T-cell (primary cell): Measurements from ENCODE around the gene SEC11A. TPM values are rescaled to one million over a fixed set of nuclear protein-coding genes. Genes with fewer than 3 reads are reported as not detected.

ENCODE experiments used
- ATAC-seq, 4 experiments: fragments of 200-7000 bp in 3 of 4; fragments of 150-1000 bp in 1 of 4; cut with Tn5 transposase; replicated peaks in 1 of 4; 1 replicate in 3 of 4; 2 replicates in 1 of 4; pipeline ENCODE4 v1.10.0; 2021; ENCODE audit warnings: moderate library complexity in 3 of 4, mild to moderate bottlenecking in 2 of 4, moderate number of reproducible peaks in 1 of 4
- CTCF ChIA-PET, 2 donors: fragments of 300-600 bp; sonication (Branson Sonifier 250); formaldehyde crosslinking; loops; one replicate each; lab custom pipeline; 2022; ENCODE audit warnings: antibody characterized with exemption in 2 of 2; lab: Charles Lee
- POLR2A ChIA-PET, 2 donors: fragments of 300-600 bp; sonication (Branson Sonifier 250); formaldehyde crosslinking; loops; one replicate each; lab custom pipeline; 2022; ENCODE audit warnings: antibody characterized with exemption in 2 of 2; lab: Charles Lee
- DNase-seq, 35 experiments: peaks; one replicate each; pipeline versions ENCODE4 v3.0.0 to v3.0.0-alpha.2; 2013 to 2023
- H3K27ac ChIP-seq: one replicate; pipeline ENCODE4 v1.5.1; 2013; ENCODE audit warnings: low read length
- H3K27me3 ChIP-seq, 2 experiments: replicated peaks in 1 of 2; 1 replicate in 1 of 2; 2 replicates in 1 of 2; pipeline versions ENCODE4 v1.6.1 to v1.7.0; 2013; ENCODE audit warnings: low read length in 1 of 2, mixed read lengths in 1 of 2; ENCODE audit not compliant: control insufficient read depth in 2 of 2, insufficient read depth in 2 of 2; ENCODE audit errors: extremely low read depth in 1 of 2
- H3K36me3 ChIP-seq, 2 donors: 1 replicate in 1 of 2; 2 replicates in 1 of 2; pipeline versions ENCODE4 v1.6.1 to v1.7.0; 2013; ENCODE audit warnings: low read length in 1 of 2; ENCODE audit not compliant: control insufficient read depth in 2 of 2, insufficient read depth in 1 of 2; ENCODE audit errors: extremely low read depth in 1 of 2
- H3K4me1 ChIP-seq, 2 experiments: 1 replicate in 1 of 2; 2 replicates in 1 of 2; pipeline versions ENCODE4 v1.6.1 to v1.7.0; 2013; ENCODE audit warnings: low read length in 2 of 2, mixed read lengths in 1 of 2; ENCODE audit not compliant: insufficient read depth in 2 of 2, control insufficient read depth in 1 of 2; ENCODE audit errors: extremely low read depth in 1 of 2
- H3K4me3 ChIP-seq, 2 donors: 1 replicate in 1 of 2; 2 replicates in 1 of 2; pipeline versions ENCODE4 v1.5.1 to v1.7.0; 2013; ENCODE audit warnings: mild to moderate bottlenecking in 2 of 2, low read length in 1 of 2, moderate library complexity in 1 of 2; ENCODE audit not compliant: control insufficient read depth in 1 of 2; ENCODE audit errors: extremely low read depth in 1 of 2
- H3K9me3 ChIP-seq: 2 replicates; pipeline ENCODE4 v1.7.0; 2013
- H3K27ac Mint-ChIP-seq, 2 donors: one replicate each; pipeline ENCODE4 v1.8.0; 2020 to 2021; ENCODE audit warnings: mild to moderate bottlenecking in 2 of 2, mixed read lengths in 2 of 2
- H3K27me3 Mint-ChIP-seq, 2 donors: one replicate each; pipeline ENCODE4 v1.8.0; 2021 to 2022; ENCODE audit warnings: mixed read lengths in 2 of 2
- H3K36me3 Mint-ChIP-seq: one replicate; pipeline ENCODE4 v1.8.0; 2021; ENCODE audit warnings: mixed read lengths
- H3K4me1 Mint-ChIP-seq, 3 donors: one replicate each; pipeline ENCODE4 v1.8.0; 2020 to 2022; ENCODE audit warnings: mixed read lengths in 3 of 3, mild to moderate bottlenecking in 1 of 3
- H3K4me3 Mint-ChIP-seq, 3 donors: one replicate each; pipeline ENCODE4 v1.8.0; 2020 to 2022; ENCODE audit warnings: mild to moderate bottlenecking in 3 of 3, mixed read lengths in 3 of 3, moderate library complexity in 3 of 3
- H3K9me3 Mint-ChIP-seq, 3 donors: one replicate each; pipeline ENCODE4 v1.8.0; 2020 to 2022; ENCODE audit warnings: mixed read lengths in 3 of 3
- WGBS: methylation state at CpG from one replicate; pipeline ENCODE4 v1.1.5; 2013; ENCODE audit warnings: missing lambda C conversion rate; ENCODE audit not compliant: insufficient coverage; 5-methylcytosine and 5-hydroxymethylcytosine counted together
- total RNA-seq, 35 experiments: library from RNA in 6 of 35; stranded (reverse) in 6 of 35; fragments of 120-200 nt in 1 of 35; gene quantifications; one replicate each; pipeline versions ENCODE4 v1.2.1 to v1.2.4 and lab custom pipeline; 2013 to 2026

The SEC11A gene
- total RNA-seq, 5 donors from 2014 or later (not counting 1 experiment from before 2014, with no cell fraction given): 52.3 to 68.9 (median 66.5) TPM

GRCh38 chr15:84629033-84629432 is 86.9 kb downstream of the SEC11A start:
- Mint-ChIP-seq H3K27me3 (no peaks in the 10 kb centered on the region), H3K4me3 (no peak overlapping the region), H3K36me3 (peaks cover 10% of the 10 kb centered on the region), H3K4me1 (peaks cover 18 to 26% (median 23%) of the 10 kb centered on the region in 3 donors), H3K9me3 (no peaks in the 10 kb centered on the region), H3K27ac (no peak overlapping the region)
- ATAC-seq: no peak
- Histone ChIP-seq H3K4me1 (peaks cover 10 to 29% of the 10 kb centered on the region in 2 experiments), H3K36me3 (no peaks in the 10 kb centered on the region), H3K9me3 (no peaks in the 10 kb centered on the region), H3K27me3 (no peaks in the 10 kb centered on the region), H3K27ac (no peak overlapping the region), H3K4me3 (no peak overlapping the region)
- WGBS: no CpG with 5 or more reads among the region's 9 CpGs
- POLR2A ChIA-PET: interaction anchor here (0.6 kb wide), 2 partner anchors 25 to 393 kb away, joined by 5 read pairs; partner anchors contain the start of gene WDR73 (in 1 of the 2)
- no peak for DNase-seq
- CTCF ChIA-PET: interaction anchor here (0.6 to 0.7 kb wide), 2 partner anchors 48 to 351 kb away, joined by 3 to 9 read pairs; no protein-coding TSS in a partner anchor

- ChIA-PET POLR2A (interaction anchor here (0.6 to 0.7 kb wide), 3 partner anchors 17 to 671 kb away, joined by 3 to 7 read pairs (median 3); no protein-coding TSS in a partner anchor), CTCF (interaction anchor here in 1 of 2 donors (0.5 kb wide), 1 partner anchor 879 kb away, joined by 3 read pairs; no protein-coding TSS in a partner anchor)
- Mint-ChIP-seq H3K27ac (peak overlapping the region in 1 of 2 donors; percentile 9), H3K36me3 (peaks cover 42% of the 10 kb centered on the region), H3K27me3 (no peaks in the 10 kb centered on the region), H3K9me3 (peaks cover 10 to 12% (median 10%) of the 10 kb centered on the region in 3 donors), H3K4me1 (peaks cover 0 to 2% (median 0%) of the 10 kb centered on the region in 3 donors), H3K4me3 (no peak overlapping the region)
- Histone ChIP-seq H3K27ac (no peak overlapping the region), H3K4me1 (peaks cover 0 to under 1% of the 10 kb centered on the region in 2 experiments), H3K27me3 (no peaks in the 10 kb centered on the region), H3K4me3 (no peak overlapping the region), H3K9me3 (peaks cover 7% of the 10 kb centered on the region), H3K36me3 (peaks cover 16 to 29% of the 10 kb centered on the region in 2 donors)
- WGBS: 100% methylated on average over 1 of the region's 2 CpGs
- ATAC-seq (no peak), DNase-seq (no peak)
These were observed 90.8 kb downstream of the SEC11A start for GRCh38 chr15:84625123-84625522.

- peaks cover 0 to 2% (median 0%) of the 10 kb centered on the region in 3 donors for H3K4me1 Mint-ChIP-seq
- no peak for ATAC-seq
- peaks cover 10 to 14% (median 12%) of the 10 kb centered on the region in 3 donors for H3K9me3 Mint-ChIP-seq
- Histone ChIP-seq H3K4me1 (no peaks in the 10 kb centered on the region), H3K27ac (no peak overlapping the region), H3K4me3 (no peak overlapping the region), H3K27me3 (no peaks in the 10 kb centered on the region), H3K36me3 (peaks cover 16 to 29% of the 10 kb centered on the region in 2 donors), H3K9me3 (peaks cover 7% of the 10 kb centered on the region)
- CTCF ChIA-PET: interaction anchor here in 1 of 2 donors (0.9 kb wide), 1 partner anchor 14 kb away, joined by 3 read pairs; no protein-coding TSS in a partner anchor
- H3K4me3 Mint-ChIP-seq: no peak overlapping the region
- no peak for DNase-seq
- H3K27ac Mint-ChIP-seq: no peak overlapping the region
- POLR2A ChIA-PET: no interaction called here
- H3K27me3 Mint-ChIP-seq: no peaks in the 10 kb centered on the region
- 91% methylated on average over 6 of the region's 7 CpGs for WGBS
- H3K36me3 Mint-ChIP-seq: peaks cover 45% of the 10 kb centered on the region
These were observed 91.6 kb downstream of the SEC11A start for GRCh38 chr15:84624359-84624758.

GRCh38 chr15:84621358-84621979 is 94.5 kb downstream of the SEC11A start:
- Mint-ChIP-seq H3K27me3 (no peaks in the 10 kb centered on the region), H3K9me3 (peaks cover 10 to 14% (median 12%) of the 10 kb centered on the region in 3 donors), H3K27ac (no peak overlapping the region), H3K4me3 (no peak overlapping the region), H3K36me3 (peaks cover 50% of the 10 kb centered on the region), H3K4me1 (peaks cover 0 to 3% (median 0%) of the 10 kb centered on the region in 3 donors)
- H3K4me3 ChIP-seq: peak overlapping the region in 1 of 2 donors; percentile 36
- peaks cover 16 to 29% of the 10 kb centered on the region in 2 donors for H3K36me3 ChIP-seq
- 100% methylated on average over 8 of the region's 17 CpGs for WGBS
- ATAC-seq: no peak
- ChIA-PET CTCF (interaction anchor here in 1 of 2 donors (0.6 kb wide), 1 partner anchor 261 kb away, joined by 3 read pairs; no protein-coding TSS in a partner anchor), POLR2A (no interaction called here)
- H3K4me1 ChIP-seq: no peaks in the 10 kb centered on the region
- no peak for DNase-seq
- H3K27ac ChIP-seq: no peak overlapping the region
- no peaks in the 10 kb centered on the region for H3K27me3 ChIP-seq
- H3K9me3 ChIP-seq: peaks cover 7% of the 10 kb centered on the region

- ChIA-PET CTCF (interaction anchor here (0.6 to 1.1 kb wide), 2 partner anchors 10 to 262 kb away, joined by 3 read pairs; no protein-coding TSS in a partner anchor), POLR2A (no interaction called here)
- Histone ChIP-seq H3K36me3 (peaks cover 16 to 29% of the 10 kb centered on the region in 2 donors), H3K4me1 (no peaks in the 10 kb centered on the region), H3K4me3 (peak overlapping the region in 1 of 2 donors; percentile 15), H3K27me3 (no peaks in the 10 kb centered on the region), H3K9me3 (peaks cover 7% of the 10 kb centered on the region), H3K27ac (no peak overlapping the region)
- ATAC-seq (no peak), DNase-seq (no peak)
- Mint-ChIP-seq H3K36me3 (peaks cover 53% of the 10 kb centered on the region), H3K9me3 (peaks cover 10 to 14% (median 12%) of the 10 kb centered on the region in 3 donors), H3K27ac (no peak overlapping the region), H3K27me3 (no peaks in the 10 kb centered on the region), H3K4me1 (peaks cover 0 to 5% (median under 1%) of the 10 kb centered on the region in 3 donors), H3K4me3 (no peak overlapping the region)
- WGBS: 96% methylated on average over 3 of the region's 8 CpGs
These were observed 95.3 kb downstream of the SEC11A start for GRCh38 chr15:84620626-84621025.
